Adrenal gland (tissue), 12 donors: ENCODE results near the gene TTLL11. TPM values are rescaled to one million over a fixed set of nuclear protein-coding genes. Genes with fewer than 3 reads are reported as not detected.

Source experiments
- DNase-seq, 7 donors: peaks; one replicate each; pipeline ENCODE4 v3.0.0-alpha.2; 2019 to 2020
- H3K27ac ChIP-seq, 5 donors: fragments of 200-600 bp; sonication (generic) in 4 of 5; 1 replicate in 3 of 5; 2 replicates in 2 of 5; pipeline versions ENCODE4 v1.5.1 to v1.8.0; 2016 to 2020; ENCODE audit warnings: mild to moderate bottlenecking in 1 of 5
- H3K27me3 ChIP-seq: fragments of 200-600 bp; 2 replicates; pipeline ENCODE4 v1.8.0; 2021
- H3K36me3 ChIP-seq, 2 donors: fragments of 200-600 bp; replicated peaks in 1 of 2; 1 replicate in 1 of 2; 2 replicates in 1 of 2; pipeline versions ENCODE4 v1.5.1 to v1.8.0; 2018 to 2022
- H3K4me1 ChIP-seq, 2 donors: fragments of 200-600 bp; replicated peaks in 1 of 2; 1 replicate in 1 of 2; 2 replicates in 1 of 2; pipeline versions ENCODE4 v1.5.1 to v1.8.0; 2018 to 2021
- H3K4me3 ChIP-seq, 4 donors: fragments of 200-600 bp; sonication (generic) in 3 of 4; one replicate each; pipeline ENCODE4 v1.5.1; 2016 to 2018
- H3K9me3 ChIP-seq, 3 donors: fragments of 200-600 bp; sonication (generic) in 1 of 3; replicated peaks in 1 of 3; 1 replicate in 2 of 3; 2 replicates in 1 of 3; pipeline versions ENCODE4 v1.5.1 to v1.8.0; 2016 to 2021
- POLR2A ChIP-seq, 2 donors: fragments of 450-650 bp; IDR thresholded peaks; one replicate each; pipeline ENCODE4 v1.6.1; 2017; ENCODE audit warnings: antibody characterized with exemption in 2 of 2, mild to moderate bottlenecking in 2 of 2, moderate library complexity in 1 of 2
- WGBS, 4 donors: extraction: QIAGEN DNeasy Blood & Tissue Kit in 2 of 4; methylation state at CpG; one replicate each; pipeline versions ENCODE4 v1.1.5 to v1.1.7; 2013 to 2017; 5-methylcytosine and 5-hydroxymethylcytosine counted together
- intact Hi-C, 2 donors: fragments of 100-400 bp; cut with DNase I; formaldehyde crosslinking; loops; one replicate each; pipeline versions ENCODE4 v1.14.1 to v1.15.0; 2022 to 2023
- polyA plus RNA-seq, 3 donors: library from polyadenylated mRNA; stranded (reverse); fragments of 200-250 nt in 2 of 3; fragments of 350-450 nt in 1 of 3; fragmentation: Illumina TruSeq in 1 of 3; extraction: RNeasy Lipid Tissue Mini Kit (QIAGEN cat#74804) in 1 of 3; gene quantifications; one replicate each; pipeline ENCODE4 v1.2.3, GENCODE V29; 2013 to 2014
- total RNA-seq, 9 donors: library from RNA; depleted of rRNA in 4 of 9; stranded (reverse); fragments of >200 nt in 4 of 9; fragments of 120-200 nt in 1 of 9; fragmentation: NEBNext Ultra II Directional in 1 of 9; extraction: Animal tissue kit (Norgen Biotek cat#: 25700) in 1 of 9; gene quantifications; one replicate each; pipeline versions ENCODE4 v1.1.0 to v1.2.4, GENCODE V29; 2013 to 2023
- TF ChIP-seq, protein P1 (sequence below), 6 experiments: fragments of 450-650 bp in 4 of 6; fragments of 200-600 bp in 2 of 6; sonication (generic) in 1 of 6; IDR thresholded peaks; 1 replicate in 5 of 6; 2 replicates in 1 of 6; pipeline versions ENCODE4 v1.5.1 to v1.8.0; 2016 to 2021; ENCODE audit warnings: antibody characterized with exemption in 6 of 6, mild to moderate bottlenecking in 2 of 6, moderate library complexity in 1 of 6
- donor health status: healthy with polysubstance abuse.
- donor health status: Bipolar disorder and iron deficiency.
- donor health status: DM: yes; HTN: yes; CAD: no.
- donor health status: DM: no; HTN: no; CAD: no.
- donor health status: DM: no; HTN: no; CAD: no.
- donor health status: DM: yes; HTN: yes; CAD: no.

TTLL11 gene
- total and polyA plus RNA-seq, 12 donors, result 4.8 to 30.9 (median 13.7) TPM

DNA sequence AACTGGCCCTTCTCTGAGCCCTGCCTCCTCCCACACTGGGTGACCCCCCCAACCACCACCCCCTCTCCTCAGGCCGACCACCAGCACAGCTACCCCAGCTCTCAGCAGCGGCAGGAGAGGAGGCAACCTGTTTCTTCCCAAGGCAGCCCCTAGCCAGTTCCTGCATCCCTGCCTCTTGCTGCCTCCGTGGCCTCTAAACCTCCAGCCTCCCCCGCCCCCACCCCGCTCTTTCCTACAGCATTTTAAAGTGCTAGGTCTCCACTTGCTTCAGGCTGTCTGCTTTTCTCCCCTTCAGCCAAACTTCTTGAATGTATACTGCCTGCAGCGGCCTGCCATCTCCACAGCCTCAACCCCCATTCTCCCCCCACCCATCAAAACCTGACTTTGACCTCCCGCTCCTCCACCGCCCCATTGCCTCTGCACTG is 306.1 kb downstream of the TTLL11 start:
- no peaks in the 10 kb centered on the region for H3K9me3 ChIP-seq
- intact Hi-C loops, result no loop called here
- H3K4me1 ChIP-seq, result no peaks in the 10 kb centered on the region
- no peak for DNase-seq
- H3K27me3 ChIP-seq, result no peaks in the 10 kb centered on the region
- 90 to 92% (median 92%) methylated on average over 8 of the region's 8 CpGs for WGBS, 4 donors
- H3K27ac ChIP-seq, result no peak overlapping the region
- peaks cover 0 to 23% of the 10 kb centered on the region in 2 donors for H3K36me3 ChIP-seq
- TF ChIP-seq, protein P1, sequence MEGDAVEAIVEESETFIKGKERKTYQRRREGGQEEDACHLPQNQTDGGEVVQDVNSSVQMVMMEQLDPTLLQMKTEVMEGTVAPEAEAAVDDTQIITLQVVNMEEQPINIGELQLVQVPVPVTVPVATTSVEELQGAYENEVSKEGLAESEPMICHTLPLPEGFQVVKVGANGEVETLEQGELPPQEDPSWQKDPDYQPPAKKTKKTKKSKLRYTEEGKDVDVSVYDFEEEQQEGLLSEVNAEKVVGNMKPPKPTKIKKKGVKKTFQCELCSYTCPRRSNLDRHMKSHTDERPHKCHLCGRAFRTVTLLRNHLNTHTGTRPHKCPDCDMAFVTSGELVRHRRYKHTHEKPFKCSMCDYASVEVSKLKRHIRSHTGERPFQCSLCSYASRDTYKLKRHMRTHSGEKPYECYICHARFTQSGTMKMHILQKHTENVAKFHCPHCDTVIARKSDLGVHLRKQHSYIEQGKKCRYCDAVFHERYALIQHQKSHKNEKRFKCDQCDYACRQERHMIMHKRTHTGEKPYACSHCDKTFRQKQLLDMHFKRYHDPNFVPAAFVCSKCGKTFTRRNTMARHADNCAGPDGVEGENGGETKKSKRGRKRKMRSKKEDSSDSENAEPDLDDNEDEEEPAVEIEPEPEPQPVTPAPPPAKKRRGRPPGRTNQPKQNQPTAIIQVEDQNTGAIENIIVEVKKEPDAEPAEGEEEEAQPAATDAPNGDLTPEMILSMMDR (IDR thresholded peaks at IDR 0.05), result no peak
- TF ChIP-seq POLR2A (IDR thresholded peaks at IDR 0.05), result no peak
- H3K4me3 ChIP-seq, result no peak overlapping the region

DNA sequence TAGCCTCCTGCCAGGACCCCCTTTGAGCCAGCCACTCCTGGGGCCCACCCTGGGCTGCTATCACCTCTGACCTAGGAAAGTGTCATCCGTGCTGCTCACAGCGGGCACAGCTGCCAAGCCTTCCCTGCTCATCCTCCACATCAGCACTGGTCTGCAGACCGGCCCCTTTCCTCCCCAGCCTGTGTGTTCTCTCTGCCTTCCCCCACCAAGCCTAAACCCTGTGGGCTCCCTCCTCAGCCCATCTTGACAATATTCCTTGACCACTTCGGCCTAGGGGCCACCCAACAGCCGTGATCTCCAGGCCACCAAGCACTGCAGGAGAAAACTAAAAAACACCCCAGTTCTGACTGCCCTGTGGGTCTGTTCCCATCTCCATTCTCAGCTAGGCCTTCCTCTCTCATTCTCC is 306.6 kb downstream of the TTLL11 start:
- no peaks in the 10 kb centered on the region for H3K4me1 ChIP-seq
- 88 to 96% (median 92%) methylated on average over 5 of the region's 5 CpGs for WGBS, 4 donors
- no peak overlapping the region for H3K27ac ChIP-seq
- H3K36me3 ChIP-seq, result peaks cover 0 to 28% of the 10 kb centered on the region in 2 donors
- DNase-seq, result no peak
- intact Hi-C loops, result no loop called here
- H3K9me3 ChIP-seq, result no peaks in the 10 kb centered on the region
- H3K4me3 ChIP-seq, result no peak overlapping the region
- no peaks in the 10 kb centered on the region for H3K27me3 ChIP-seq
- TF ChIP-seq, protein P1 (IDR thresholded peaks at IDR 0.05), result no peak
- no peak for TF ChIP-seq POLR2A (IDR thresholded peaks at IDR 0.05)

DNA sequence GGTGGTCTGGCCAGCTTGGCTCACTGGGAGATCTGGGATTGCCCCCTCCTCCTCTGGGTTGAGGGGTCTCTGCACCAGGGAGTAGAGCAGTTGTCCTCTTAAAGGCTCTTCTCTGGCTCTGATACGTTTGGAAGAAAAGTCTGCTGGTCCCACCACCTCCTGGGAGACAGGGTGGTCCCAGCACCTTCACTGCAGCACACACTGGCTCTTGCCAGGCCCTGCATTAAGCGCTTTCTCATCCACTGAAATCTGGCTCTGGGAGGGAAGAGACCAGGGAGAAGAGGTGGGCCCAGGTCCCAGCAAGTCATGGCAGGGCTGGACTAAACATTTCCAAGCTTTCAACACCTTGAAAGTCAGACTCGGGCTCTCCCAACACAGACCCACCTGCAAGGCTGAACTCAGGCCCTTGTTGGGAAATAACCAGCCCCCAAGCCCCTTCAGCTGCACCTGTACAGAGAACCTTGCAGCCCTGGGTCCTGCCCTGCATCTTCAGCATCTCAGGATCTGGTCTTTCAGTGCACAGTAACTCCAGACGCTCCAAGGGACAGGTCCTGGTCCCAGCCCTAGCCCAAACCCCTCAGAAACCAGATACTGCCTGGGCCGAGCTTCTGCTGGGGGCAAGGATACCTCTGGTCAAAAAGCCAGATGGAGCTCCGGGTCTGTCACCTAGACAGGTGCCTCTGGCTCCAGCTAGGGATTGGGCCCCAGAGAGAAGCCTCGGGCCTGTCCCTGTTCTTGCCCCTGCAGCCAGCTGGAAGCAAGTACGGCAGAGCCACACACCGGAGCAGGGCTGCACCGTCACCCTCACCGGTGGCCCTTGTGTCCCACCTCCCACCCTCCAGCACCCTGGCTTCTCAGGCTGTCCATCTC is 307.2 kb downstream of the TTLL11 start:
- Histone ChIP-seq H3K36me3 (peaks cover 0 to 34% of the 10 kb centered on the region in 2 donors), H3K27ac (no peak overlapping the region), H3K27me3 (no peaks in the 10 kb centered on the region), H3K4me3 (no peak overlapping the region), H3K4me1 (no peaks in the 10 kb centered on the region), H3K9me3 (no peaks in the 10 kb centered on the region)
- TF ChIP-seq, protein P1 (IDR thresholded peaks at IDR 0.05), result no peak
- TF ChIP-seq POLR2A (IDR thresholded peaks at IDR 0.05), result no peak
- DNase-seq, result no peak
- 87 to 93% (median 91%) methylated on average over 8 to 11 of the region's 11 CpGs for WGBS, 4 donors
- intact Hi-C loops, result no loop called here

- intact Hi-C loops, result no loop called here
- Histone ChIP-seq H3K27me3 (no peaks in the 10 kb centered on the region), H3K36me3 (peaks cover 0 to 40% of the 10 kb centered on the region in 2 donors), H3K4me3 (no peak overlapping the region), H3K9me3 (no peaks in the 10 kb centered on the region), H3K27ac (no peak overlapping the region), H3K4me1 (no peaks in the 10 kb centered on the region)
- 85 to 90% (median 86%) methylated on average over 12 to 17 of the region's 17 CpGs for WGBS, 4 donors
- TF ChIP-seq, protein P1 (IDR thresholded peaks at IDR 0.05), result no peak
- TF ChIP-seq POLR2A (IDR thresholded peaks at IDR 0.05), result no peak
- peak in 1 of 7 donors; percentile 52 for DNase-seq
Measured at GRCh38 chr9:121784731-121785411, 308.2 kb downstream of the TTLL11 start.
